ENCODE measurements around the gene MYT1. TPM values are rescaled to one million over a fixed set of nuclear protein-coding genes. Genes with fewer than 3 reads are reported as not detected.

MYT1 gene
- total RNA-seq, 2 donors from 2014 or later: 0.19 to 0.22 TPM

- Histone ChIP-seq H3K36me3 (no peaks in the 10 kb centered on the region), H3K9ac (ENCODE audit: low read depth in 2 of 2, low read length in 2 of 2) (no peak overlapping the region), H3K9me3 (no peaks in the 10 kb centered on the region), H3K4me1 (no peaks in the 10 kb centered on the region), H3K4me3 (no peak overlapping the region), H3K27me3 (no peaks in the 10 kb centered on the region), H3K27ac (no peak overlapping the region)
- no peak for DNase-seq
- intact Hi-C loops (cut with DNase I): no loop called here
- TF ChIP-seq, protein P1, sequence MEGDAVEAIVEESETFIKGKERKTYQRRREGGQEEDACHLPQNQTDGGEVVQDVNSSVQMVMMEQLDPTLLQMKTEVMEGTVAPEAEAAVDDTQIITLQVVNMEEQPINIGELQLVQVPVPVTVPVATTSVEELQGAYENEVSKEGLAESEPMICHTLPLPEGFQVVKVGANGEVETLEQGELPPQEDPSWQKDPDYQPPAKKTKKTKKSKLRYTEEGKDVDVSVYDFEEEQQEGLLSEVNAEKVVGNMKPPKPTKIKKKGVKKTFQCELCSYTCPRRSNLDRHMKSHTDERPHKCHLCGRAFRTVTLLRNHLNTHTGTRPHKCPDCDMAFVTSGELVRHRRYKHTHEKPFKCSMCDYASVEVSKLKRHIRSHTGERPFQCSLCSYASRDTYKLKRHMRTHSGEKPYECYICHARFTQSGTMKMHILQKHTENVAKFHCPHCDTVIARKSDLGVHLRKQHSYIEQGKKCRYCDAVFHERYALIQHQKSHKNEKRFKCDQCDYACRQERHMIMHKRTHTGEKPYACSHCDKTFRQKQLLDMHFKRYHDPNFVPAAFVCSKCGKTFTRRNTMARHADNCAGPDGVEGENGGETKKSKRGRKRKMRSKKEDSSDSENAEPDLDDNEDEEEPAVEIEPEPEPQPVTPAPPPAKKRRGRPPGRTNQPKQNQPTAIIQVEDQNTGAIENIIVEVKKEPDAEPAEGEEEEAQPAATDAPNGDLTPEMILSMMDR (IDR thresholded peaks at IDR 0.05): no peak
Measured at GRCh38 chr20:64242003-64242796, 77.9 kb downstream of the MYT1 start.

DNA sequence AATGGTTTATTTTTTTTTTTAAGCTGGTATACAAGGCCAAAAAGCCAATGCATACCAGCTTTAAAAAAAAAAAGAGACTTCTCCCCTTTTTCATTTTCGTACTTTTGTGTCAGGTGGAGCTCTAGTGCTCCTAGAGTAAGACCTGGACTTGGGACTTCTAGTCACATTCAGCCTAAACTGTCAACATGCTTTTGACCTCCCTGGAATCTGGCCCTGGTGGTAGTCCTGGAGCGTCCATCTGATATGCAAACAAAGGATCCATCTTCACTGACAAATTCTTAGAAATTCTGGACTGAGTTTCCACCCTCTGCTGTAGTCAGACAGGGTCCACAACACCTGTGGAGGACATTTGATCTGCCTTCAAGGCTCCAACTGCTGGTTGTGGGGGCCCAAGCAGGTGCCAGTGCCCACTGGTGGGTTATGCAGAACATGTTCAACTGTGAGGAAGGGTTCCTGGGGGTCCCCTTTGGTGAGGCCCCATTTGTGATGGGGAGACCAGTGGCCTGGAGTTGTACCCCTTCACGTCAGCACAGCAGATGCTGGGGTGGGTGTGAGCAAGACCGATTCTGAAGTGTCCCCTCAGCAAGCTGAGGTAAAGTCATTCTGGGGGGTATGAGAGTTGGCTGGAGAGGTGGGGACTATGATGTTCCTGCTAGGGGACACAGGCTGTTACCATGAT is 78.7 kb downstream of the MYT1 start:
- no peak overlapping the region for H3K4me3 ChIP-seq
- intact Hi-C loops (cut with DNase I): no loop called here
- H3K4me1 ChIP-seq: no peaks in the 10 kb centered on the region
- no peak for DNase-seq
- H3K36me3 ChIP-seq: no peaks in the 10 kb centered on the region
- no peak overlapping the region for H3K27ac ChIP-seq
- TF ChIP-seq, protein P1 (IDR thresholded peaks at IDR 0.05): no peak
- H3K9me3 ChIP-seq: no peaks in the 10 kb centered on the region
- H3K27me3 ChIP-seq: no peaks in the 10 kb centered on the region
- H3K9ac ChIP-seq (ENCODE audit: low read depth in 2 of 2, low read length in 2 of 2): no peak overlapping the region

DNA sequence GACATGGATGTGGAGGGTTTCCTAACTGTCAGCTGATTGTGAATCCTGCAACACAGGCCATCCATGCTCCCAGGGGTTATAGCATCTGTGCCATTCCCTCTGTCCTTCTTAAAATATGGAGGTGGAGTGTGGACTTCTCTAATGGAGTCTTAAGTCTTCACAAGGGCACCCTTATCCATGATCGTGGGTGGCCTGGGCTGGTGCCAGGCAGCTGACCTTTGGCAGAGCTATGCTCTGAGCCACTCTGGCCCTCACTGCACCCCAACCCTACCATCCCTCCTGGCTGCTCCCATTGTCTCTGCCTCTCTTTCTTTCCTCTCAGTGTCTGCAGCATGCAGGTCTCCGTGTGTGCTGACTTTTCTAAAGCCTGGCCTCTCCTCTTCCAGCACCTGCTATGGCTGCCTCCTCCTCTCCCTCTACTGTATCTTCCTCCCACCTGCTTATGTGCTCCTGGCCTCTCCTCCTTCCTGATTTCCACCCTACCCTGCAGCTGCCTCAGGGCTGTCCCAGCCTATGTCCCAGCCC is 80.1 kb downstream of the MYT1 start:
- H3K4me3 ChIP-seq: no peak overlapping the region
- DNase-seq: no peak
- H3K27ac ChIP-seq: no peak overlapping the region
- H3K4me1 ChIP-seq: no peaks in the 10 kb centered on the region
- no peaks in the 10 kb centered on the region for H3K36me3 ChIP-seq
- H3K9me3 ChIP-seq: no peaks in the 10 kb centered on the region
- TF ChIP-seq, protein P1 (IDR thresholded peaks at IDR 0.05): no peak
- H3K27me3 ChIP-seq: no peaks in the 10 kb centered on the region
- intact Hi-C loops (cut with DNase I): no loop called here
- no peak overlapping the region for H3K9ac ChIP-seq (ENCODE audit: low read depth in 2 of 2, low read length in 2 of 2)

- H3K4me1 ChIP-seq: no peaks in the 10 kb centered on the region
- intact Hi-C loops (cut with DNase I): no loop called here
- no peak for DNase-seq
- H3K9ac ChIP-seq (ENCODE audit: low read depth in 2 of 2, low read length in 2 of 2): no peak overlapping the region
- no peaks in the 10 kb centered on the region for H3K27me3 ChIP-seq
- H3K36me3 ChIP-seq: no peaks in the 10 kb centered on the region
- H3K27ac ChIP-seq: no peak overlapping the region
- H3K4me3 ChIP-seq: no peak overlapping the region
- H3K9me3 ChIP-seq: no peaks in the 10 kb centered on the region
- TF ChIP-seq, protein P1 (IDR thresholded peaks at IDR 0.05): no peak
Measured at GRCh38 chr20:64244870-64245603, 80.8 kb downstream of the MYT1 start.

Data from colonic mucosa (tissue), 4 donors.